Omental fat pad (tissue), 4 donors: ENCODE data around the gene ATP5F1E. TPM values are rescaled to one million over a fixed set of nuclear protein-coding genes. Genes with fewer than 3 reads are reported as not detected.

Experiments
- ATAC-seq: fragments of 150-250 bp; one replicate; pipeline ENCODE4 v1.9.1; 2016; ENCODE audit warnings: mild to moderate bottlenecking, moderate library complexity; ENCODE audit not compliant: low FRiP score
- DNase-seq: peaks from one replicate; pipeline ENCODE4 v3.0.0-alpha.2; 2019; ENCODE audit warnings: low spot score
- total RNA-seq, 4 donors: library from RNA; depleted of rRNA; stranded (reverse); fragments of >200 nt; gene quantifications; one replicate each; pipeline ENCODE4 v1.1.0, GENCODE V29; 2016
- TF ChIP-seq, protein P1 (sequence below), 3 donors: fragments of 450-650 bp; IDR thresholded peaks; one replicate each; pipeline ENCODE4 v1.5.1; 2016 to 2017; ENCODE audit warnings: antibody characterized with exemption in 3 of 3, mild to moderate bottlenecking in 3 of 3, moderate library complexity in 2 of 3

The ATP5F1E gene
- total RNA-seq, 4 donors from 2014 or later = 33.4 to 46.4 (median 37.5) TPM

DNA sequence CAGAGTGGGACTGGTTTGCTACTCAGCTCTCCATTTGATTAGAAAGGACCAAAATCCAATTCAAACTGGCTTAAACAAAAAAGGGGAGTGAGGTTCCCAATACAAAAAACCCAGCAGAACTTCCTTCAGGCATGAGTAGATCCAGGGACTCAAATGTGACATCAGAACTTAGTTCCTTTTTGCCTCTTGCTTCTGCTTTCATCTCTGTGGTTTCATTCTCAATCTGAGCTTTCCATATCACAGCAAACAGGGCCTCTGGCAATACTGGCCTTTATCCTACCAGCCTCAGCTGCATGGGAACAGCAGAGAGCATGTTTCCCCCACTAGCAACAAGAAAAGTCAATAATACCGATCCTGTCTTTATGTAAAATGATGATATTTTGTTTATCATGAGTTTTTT is 39.1 kb upstream of the ATP5F1E start:
- no peak for ATAC-seq
- TF ChIP-seq, protein P1, sequence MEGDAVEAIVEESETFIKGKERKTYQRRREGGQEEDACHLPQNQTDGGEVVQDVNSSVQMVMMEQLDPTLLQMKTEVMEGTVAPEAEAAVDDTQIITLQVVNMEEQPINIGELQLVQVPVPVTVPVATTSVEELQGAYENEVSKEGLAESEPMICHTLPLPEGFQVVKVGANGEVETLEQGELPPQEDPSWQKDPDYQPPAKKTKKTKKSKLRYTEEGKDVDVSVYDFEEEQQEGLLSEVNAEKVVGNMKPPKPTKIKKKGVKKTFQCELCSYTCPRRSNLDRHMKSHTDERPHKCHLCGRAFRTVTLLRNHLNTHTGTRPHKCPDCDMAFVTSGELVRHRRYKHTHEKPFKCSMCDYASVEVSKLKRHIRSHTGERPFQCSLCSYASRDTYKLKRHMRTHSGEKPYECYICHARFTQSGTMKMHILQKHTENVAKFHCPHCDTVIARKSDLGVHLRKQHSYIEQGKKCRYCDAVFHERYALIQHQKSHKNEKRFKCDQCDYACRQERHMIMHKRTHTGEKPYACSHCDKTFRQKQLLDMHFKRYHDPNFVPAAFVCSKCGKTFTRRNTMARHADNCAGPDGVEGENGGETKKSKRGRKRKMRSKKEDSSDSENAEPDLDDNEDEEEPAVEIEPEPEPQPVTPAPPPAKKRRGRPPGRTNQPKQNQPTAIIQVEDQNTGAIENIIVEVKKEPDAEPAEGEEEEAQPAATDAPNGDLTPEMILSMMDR (IDR thresholded peaks at IDR 0.05) = no peak
- no peak for DNase-seq

DNA sequence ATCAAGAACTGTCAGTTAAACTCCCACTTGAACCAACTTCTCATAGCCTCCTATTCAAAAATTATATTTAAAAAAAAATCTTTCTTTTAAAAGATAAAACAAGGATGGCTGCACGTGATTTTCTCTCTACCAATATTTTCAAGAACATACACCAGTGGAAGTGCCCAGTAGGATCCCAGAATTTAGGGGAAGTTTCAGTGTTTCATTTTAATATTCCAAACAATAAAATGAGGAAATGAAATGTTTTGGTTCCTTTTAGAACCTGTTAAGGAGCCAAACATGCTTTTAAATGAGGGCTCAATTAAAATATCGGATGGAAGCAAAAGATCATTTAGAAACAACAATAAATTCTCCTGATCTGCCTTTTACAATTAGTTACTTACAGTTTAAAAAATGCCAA is 36.9 kb upstream of the ATP5F1E start:
- ATAC-seq = no peak
- no peak for DNase-seq
- TF ChIP-seq, protein P1 (IDR thresholded peaks at IDR 0.05) = no peak

DNA sequence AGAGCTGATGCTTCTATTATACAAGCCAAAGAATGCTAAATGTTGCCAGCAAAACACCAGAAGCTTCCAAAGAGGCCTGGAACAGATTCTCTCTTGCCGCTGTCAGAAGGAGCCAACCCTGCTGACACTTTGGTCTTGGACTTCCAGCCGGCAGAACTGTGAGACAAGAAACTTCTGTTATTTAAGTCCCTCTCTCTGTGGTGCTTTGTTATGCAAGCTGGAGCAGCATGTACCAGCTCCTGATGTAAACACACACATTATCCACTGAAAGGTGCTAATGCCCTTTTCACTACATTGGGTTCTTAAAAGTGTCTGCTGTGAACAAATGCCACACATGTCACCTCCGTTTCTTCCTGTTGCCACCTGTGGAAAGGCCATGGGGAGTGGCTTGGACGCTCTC is 36.4 kb upstream of the ATP5F1E start:
- DNase-seq (no peak), ATAC-seq (no peak)
- TF ChIP-seq, protein P1 (IDR thresholded peaks at IDR 0.05) = no peak

DNA sequence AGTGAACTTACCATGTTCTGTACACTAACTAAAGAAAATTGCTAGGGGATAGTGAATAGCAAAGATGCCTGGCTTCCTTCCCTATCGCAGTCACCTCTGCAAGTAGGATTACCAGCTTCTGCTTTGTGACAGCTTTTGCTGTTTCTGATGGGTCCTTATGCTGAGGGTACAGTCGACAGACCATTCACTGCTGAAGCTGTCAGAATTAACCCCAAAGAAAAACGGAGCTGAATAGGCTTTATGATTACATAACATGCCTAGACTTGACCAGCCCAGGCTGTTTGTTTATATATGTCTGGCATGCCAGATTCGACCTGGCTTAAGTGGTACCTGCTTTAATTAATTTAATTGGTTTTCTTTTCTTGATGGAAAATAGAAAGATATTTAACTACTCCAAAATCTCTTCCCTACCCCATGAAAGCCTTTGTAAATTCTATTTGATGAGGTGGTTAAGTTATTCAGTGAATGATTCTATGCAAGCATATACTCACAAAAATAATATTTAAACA is 32.1 kb upstream of the ATP5F1E start:
- no peak for DNase-seq
- peak; percentile 15 for ATAC-seq
- TF ChIP-seq, protein P1 (IDR thresholded peaks at IDR 0.05) = no peak

DNA sequence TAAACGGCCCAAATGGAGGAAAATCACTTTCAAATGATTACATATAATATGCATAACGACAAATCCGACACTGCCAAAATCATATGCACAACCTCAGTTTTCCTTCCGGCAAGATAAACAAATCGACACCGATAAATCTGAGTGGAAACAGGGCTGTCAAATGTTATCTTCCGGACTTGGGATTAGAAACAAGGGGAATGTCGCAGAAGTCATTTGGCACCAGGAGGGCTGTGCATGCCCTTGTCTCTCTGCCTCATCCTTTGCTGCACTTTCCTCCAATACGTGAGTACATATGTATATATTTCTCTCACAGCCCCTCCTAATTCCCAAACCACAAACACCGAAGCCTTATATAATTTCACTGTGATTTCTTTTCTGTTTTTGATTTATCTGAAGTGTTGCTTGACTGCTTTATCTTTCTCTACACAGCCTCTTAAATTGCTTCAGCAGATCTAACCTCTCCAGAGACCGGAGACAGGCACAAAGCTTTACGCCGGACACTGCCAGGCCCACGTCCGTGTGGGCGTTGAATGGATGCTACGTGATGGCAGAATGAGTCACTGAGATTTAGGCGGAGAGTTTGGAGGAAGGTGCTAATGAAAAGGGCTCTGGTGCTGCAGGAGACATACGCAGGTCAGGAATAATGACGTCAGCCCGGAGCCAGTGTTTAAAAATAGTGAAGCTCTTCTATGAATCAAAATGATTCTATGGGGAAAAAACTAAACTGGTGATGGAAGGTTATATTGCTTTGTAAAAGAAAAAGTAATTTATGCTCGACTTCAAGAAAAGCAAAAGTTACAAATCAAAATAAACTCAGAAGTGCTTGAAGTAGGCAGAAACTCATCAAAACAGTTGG is 31.5 kb upstream of the ATP5F1E start:
- DNase-seq (no peak), ATAC-seq (peak; percentile 99)
- TF ChIP-seq, protein P1 (IDR thresholded peaks at IDR 0.05) = no peak

DNA sequence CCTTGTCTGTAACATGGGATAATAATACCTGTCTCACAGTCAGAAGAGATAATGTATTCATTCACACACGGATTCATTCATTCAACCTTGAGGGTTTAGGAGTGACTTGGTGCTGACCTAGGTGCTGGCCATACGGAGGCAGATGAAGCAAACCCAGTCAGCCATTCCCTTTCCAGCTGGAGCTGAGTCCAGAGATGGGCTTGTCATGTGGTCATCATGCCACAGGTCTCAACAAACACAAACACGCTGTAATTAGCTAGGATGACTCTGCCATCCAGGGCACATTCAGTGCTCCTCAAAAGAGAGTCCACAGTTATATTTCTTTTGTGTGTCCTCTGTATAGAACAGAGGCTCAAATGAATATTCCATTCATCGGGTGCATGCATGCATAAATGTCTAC is 29.9 kb upstream of the ATP5F1E start:
- DNase-seq (no peak), ATAC-seq (no peak)
- TF ChIP-seq, protein P1 (IDR thresholded peaks at IDR 0.05) = no peak

DNA sequence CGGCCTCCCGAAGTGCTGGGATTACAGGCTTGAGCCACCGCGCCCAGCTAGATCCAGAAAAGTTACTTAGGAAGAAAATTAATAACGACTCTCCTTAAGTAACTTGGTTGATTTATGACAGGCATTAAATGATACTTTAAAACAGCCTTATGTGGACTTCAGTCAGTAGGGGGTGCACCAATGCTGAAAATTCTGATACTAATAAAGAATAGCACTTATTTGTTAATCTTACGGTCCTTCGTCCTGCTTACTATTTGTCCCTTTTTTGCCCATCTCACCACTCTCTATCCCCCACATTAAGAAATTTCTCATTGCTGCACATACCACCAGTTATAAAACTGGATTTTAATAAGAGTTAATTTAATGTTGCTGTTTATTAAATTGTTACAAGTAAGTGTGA is 23.2 kb upstream of the ATP5F1E start:
- ATAC-seq (no peak), DNase-seq (no peak)
- TF ChIP-seq, protein P1 (IDR thresholded peaks at IDR 0.05) = no peak
